ENCODE data around the gene SPTA1. TPM values are rescaled to one million over a fixed set of nuclear protein-coding genes. Genes with fewer than 3 reads are reported as not detected.

Gene SPTA1
- total RNA-seq, 1 donor from 2014 or later: 0.09 TPM

DNA sequence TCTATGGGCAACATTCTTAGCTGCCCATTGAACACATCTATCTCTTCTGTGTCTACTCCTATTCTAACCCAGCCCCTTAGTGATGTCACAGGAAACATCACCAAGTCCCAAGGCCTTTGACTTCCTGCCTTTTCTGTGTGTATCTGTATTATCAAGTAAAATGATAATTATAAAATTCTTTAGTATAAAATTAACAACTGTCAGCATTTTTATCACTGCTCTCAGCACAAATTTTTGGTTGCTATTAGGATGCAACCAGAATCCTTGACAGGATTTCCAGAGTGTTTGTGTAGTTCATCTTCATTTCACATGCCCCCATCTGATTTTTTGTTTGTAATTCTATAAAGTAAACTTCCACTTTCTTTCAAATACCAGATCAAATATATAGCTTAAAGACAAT, 47.6 kb downstream of the SPTA1 start:
- H4K20me1 ChIP-seq (ENCODE audit: insufficient read depth, low read length): no peaks in the 10 kb centered on the region
- H3K27me3 ChIP-seq (ENCODE audit: insufficient read depth, low read length): no peaks in the 10 kb centered on the region
- Mint-ChIP-seq H3K9me3 (ENCODE audit: unreplicated experiment) (no peaks in the 10 kb centered on the region), H3K27ac (ENCODE audit: unreplicated experiment) (no peak overlapping the region), H3K4me3 (ENCODE audit: unreplicated experiment) (no peak overlapping the region), H3K36me3 (ENCODE audit: low read depth, unreplicated experiment) (no peaks in the 10 kb centered on the region), H3K27me3 (ENCODE audit: low read depth, unreplicated experiment) (peaks cover 2% of the 10 kb centered on the region), H3K4me1 (ENCODE audit: low read depth, unreplicated experiment) (no peaks in the 10 kb centered on the region)
- H3K36me3 ChIP-seq (ENCODE audit: insufficient read depth, low read length): no peaks in the 10 kb centered on the region
- H3K79me2 ChIP-seq (ENCODE audit: insufficient read depth, low read length): no peaks in the 10 kb centered on the region
- no peak overlapping the region for H3K27ac ChIP-seq (ENCODE audit: low read depth, low read length)
- H3K4me3 ChIP-seq (ENCODE audit: insufficient read depth, low read depth, low read length): no peak overlapping the region
- H2AFZ ChIP-seq (ENCODE audit: low read depth, low read length): no peak overlapping the region
- no peak overlapping the region for H3K4me2 ChIP-seq (ENCODE audit: low read length)
- no peak for DNase-seq (ENCODE audit: low read depth)
- H3K9ac ChIP-seq (ENCODE audit: low read length): no peak overlapping the region
- H3K9me3 ChIP-seq (ENCODE audit: insufficient read depth, low read depth, low read length): no peaks in the 10 kb centered on the region
- no peak for FAIRE-seq
- no peak for TF ChIP-seq EZH2 (IDR thresholded peaks at IDR 0.05; ENCODE audit: insufficient read depth, low read length)
- TF ChIP-seq, protein P1, sequence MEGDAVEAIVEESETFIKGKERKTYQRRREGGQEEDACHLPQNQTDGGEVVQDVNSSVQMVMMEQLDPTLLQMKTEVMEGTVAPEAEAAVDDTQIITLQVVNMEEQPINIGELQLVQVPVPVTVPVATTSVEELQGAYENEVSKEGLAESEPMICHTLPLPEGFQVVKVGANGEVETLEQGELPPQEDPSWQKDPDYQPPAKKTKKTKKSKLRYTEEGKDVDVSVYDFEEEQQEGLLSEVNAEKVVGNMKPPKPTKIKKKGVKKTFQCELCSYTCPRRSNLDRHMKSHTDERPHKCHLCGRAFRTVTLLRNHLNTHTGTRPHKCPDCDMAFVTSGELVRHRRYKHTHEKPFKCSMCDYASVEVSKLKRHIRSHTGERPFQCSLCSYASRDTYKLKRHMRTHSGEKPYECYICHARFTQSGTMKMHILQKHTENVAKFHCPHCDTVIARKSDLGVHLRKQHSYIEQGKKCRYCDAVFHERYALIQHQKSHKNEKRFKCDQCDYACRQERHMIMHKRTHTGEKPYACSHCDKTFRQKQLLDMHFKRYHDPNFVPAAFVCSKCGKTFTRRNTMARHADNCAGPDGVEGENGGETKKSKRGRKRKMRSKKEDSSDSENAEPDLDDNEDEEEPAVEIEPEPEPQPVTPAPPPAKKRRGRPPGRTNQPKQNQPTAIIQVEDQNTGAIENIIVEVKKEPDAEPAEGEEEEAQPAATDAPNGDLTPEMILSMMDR (IDR thresholded peaks at IDR 0.05; ENCODE audit: insufficient read depth, low read depth, low read length): no peak
- H3K4me1 ChIP-seq (ENCODE audit: insufficient read depth, low read length): no peaks in the 10 kb centered on the region

GRCh38 chr1:158638146-158638545, 48.4 kb downstream of the SPTA1 start:
- no peaks in the 10 kb centered on the region for H3K9me3 ChIP-seq (ENCODE audit: insufficient read depth, low read depth, low read length)
- H3K9ac ChIP-seq (ENCODE audit: low read length): no peak overlapping the region
- H2AFZ ChIP-seq (ENCODE audit: low read depth, low read length): no peak overlapping the region
- no peak for FAIRE-seq
- Mint-ChIP-seq H3K27ac (ENCODE audit: unreplicated experiment) (no peak overlapping the region), H3K4me1 (ENCODE audit: low read depth, unreplicated experiment) (no peaks in the 10 kb centered on the region), H3K9me3 (ENCODE audit: unreplicated experiment) (no peaks in the 10 kb centered on the region), H3K36me3 (ENCODE audit: low read depth, unreplicated experiment) (no peaks in the 10 kb centered on the region), H3K27me3 (ENCODE audit: low read depth, unreplicated experiment) (peaks cover 2% of the 10 kb centered on the region), H3K4me3 (ENCODE audit: unreplicated experiment) (no peak overlapping the region)
- TF ChIP-seq, protein P1 (IDR thresholded peaks at IDR 0.05; ENCODE audit: insufficient read depth, low read depth, low read length): no peak
- no peak for TF ChIP-seq EZH2 (IDR thresholded peaks at IDR 0.05; ENCODE audit: insufficient read depth, low read length)
- H3K79me2 ChIP-seq (ENCODE audit: insufficient read depth, low read length): no peaks in the 10 kb centered on the region
- H3K27ac ChIP-seq (ENCODE audit: low read depth, low read length): no peak overlapping the region
- DNase-seq (ENCODE audit: low read depth): no peak
- H4K20me1 ChIP-seq (ENCODE audit: insufficient read depth, low read length): no peaks in the 10 kb centered on the region
- no peak overlapping the region for H3K4me2 ChIP-seq (ENCODE audit: low read length)
- no peaks in the 10 kb centered on the region for H3K4me1 ChIP-seq (ENCODE audit: insufficient read depth, low read length)
- no peak overlapping the region for H3K4me3 ChIP-seq (ENCODE audit: insufficient read depth, low read depth, low read length)
- H3K36me3 ChIP-seq (ENCODE audit: insufficient read depth, low read length): no peaks in the 10 kb centered on the region
- no peaks in the 10 kb centered on the region for H3K27me3 ChIP-seq (ENCODE audit: insufficient read depth, low read length)

GRCh38 chr1:158613764-158614163, 72.8 kb downstream of the SPTA1 start:
- Mint-ChIP-seq H3K4me3 (ENCODE audit: unreplicated experiment) (no peak overlapping the region), H3K4me1 (ENCODE audit: low read depth, unreplicated experiment) (no peaks in the 10 kb centered on the region), H3K9me3 (ENCODE audit: unreplicated experiment) (no peaks in the 10 kb centered on the region), H3K36me3 (ENCODE audit: low read depth, unreplicated experiment) (no peaks in the 10 kb centered on the region), H3K27me3 (ENCODE audit: low read depth, unreplicated experiment) (peaks cover 5% of the 10 kb centered on the region), H3K27ac (ENCODE audit: unreplicated experiment) (no peak overlapping the region)
- no peak overlapping the region for H3K27ac ChIP-seq (ENCODE audit: low read depth, low read length)
- H3K4me1 ChIP-seq (ENCODE audit: insufficient read depth, low read length): no peaks in the 10 kb centered on the region
- no peaks in the 10 kb centered on the region for H3K79me2 ChIP-seq (ENCODE audit: insufficient read depth, low read length)
- no peaks in the 10 kb centered on the region for H4K20me1 ChIP-seq (ENCODE audit: insufficient read depth, low read length)
- no peak overlapping the region for H3K4me3 ChIP-seq (ENCODE audit: insufficient read depth, low read depth, low read length)
- TF ChIP-seq, protein P1 (IDR thresholded peaks at IDR 0.05; ENCODE audit: insufficient read depth, low read depth, low read length): no peak
- TF ChIP-seq EZH2 (IDR thresholded peaks at IDR 0.05; ENCODE audit: insufficient read depth, low read length): no peak
- no peaks in the 10 kb centered on the region for H3K9me3 ChIP-seq (ENCODE audit: insufficient read depth, low read depth, low read length)
- FAIRE-seq (no peak), DNase-seq (ENCODE audit: low read depth) (no peak)
- no peak overlapping the region for H3K9ac ChIP-seq (ENCODE audit: low read length)
- H3K36me3 ChIP-seq (ENCODE audit: insufficient read depth, low read length): no peaks in the 10 kb centered on the region
- no peaks in the 10 kb centered on the region for H3K27me3 ChIP-seq (ENCODE audit: insufficient read depth, low read length)
- H3K4me2 ChIP-seq (ENCODE audit: low read length): no peak overlapping the region
- no peak overlapping the region for H2AFZ ChIP-seq (ENCODE audit: low read depth, low read length)

All from astrocyte (in vitro differentiated cells and primary cell).